Thyroid gland (tissue), 4 donors: ENCODE data around the gene PASK. TPM values are rescaled to one million over a fixed set of nuclear protein-coding genes. Genes with fewer than 3 reads are reported as not detected.

ENCODE experiments used
- DNase-seq, 2 donors: peaks; one replicate each; pipeline ENCODE4 v3.0.0-alpha.2; 2019
- H3K27ac ChIP-seq, 3 donors: fragments of 200-600 bp; sonication (generic); 1 replicate in 2 of 3; 2 replicates in 1 of 3; pipeline ENCODE4 v1.5.1; 2016 to 2019; ENCODE audit warnings: mild to moderate bottlenecking in 1 of 3, moderate library complexity in 1 of 3
- H3K27me3 ChIP-seq: fragments of 200-600 bp; sonication (generic); one replicate; pipeline ENCODE4 v1.5.1; 2019
- H3K36me3 ChIP-seq, 2 donors: fragments of 200-600 bp; sonication (generic); one replicate each; pipeline ENCODE4 v1.5.1; 2016 to 2019
- H3K4me1 ChIP-seq, 2 donors: fragments of 200-600 bp; sonication (generic); one replicate each; pipeline ENCODE4 v1.5.1; 2017 to 2019
- H3K4me3 ChIP-seq, 3 donors: fragments of 200-600 bp; sonication (generic); replicated peaks in 1 of 3; 1 replicate in 2 of 3; 2 replicates in 1 of 3; pipeline ENCODE4 v1.5.1; 2016; ENCODE audit warnings: mild to moderate bottlenecking in 1 of 3
- H3K9me3 ChIP-seq: fragments of 200-600 bp; sonication (generic); one replicate; pipeline ENCODE4 v1.5.1; 2017
- CTCF ChIP-seq, 6 experiments: fragments of 200-600 bp in 3 of 6; fragments of 450-650 bp in 3 of 6; sonication (generic) in 3 of 6; IDR thresholded peaks; one replicate each; pipeline ENCODE4 v1.5.1; 2016 to 2019; ENCODE audit warnings: antibody characterized with exemption in 6 of 6, mild to moderate bottlenecking in 2 of 6, inconsistent platforms in 1 of 6, moderate library complexity in 1 of 6
- POLR2A ChIP-seq, 2 donors: fragments of 450-650 bp; IDR thresholded peaks; one replicate each; pipeline ENCODE4 v1.6.1; 2017; ENCODE audit warnings: antibody characterized with exemption in 2 of 2, mild to moderate bottlenecking in 2 of 2, moderate library complexity in 1 of 2
- WGBS, 2 donors: methylation state at CpG; one replicate each; pipeline ENCODE4 v1.1.5; 2017; 5-methylcytosine and 5-hydroxymethylcytosine counted together
- intact Hi-C: fragments of 100-400 bp; cut with DNase I; formaldehyde crosslinking; loops from one replicate; pipeline ENCODE4 v1.15.1; 2023
- total RNA-seq, 4 donors: library from RNA; depleted of rRNA; stranded (reverse); fragments of >200 nt; gene quantifications; one replicate each; pipeline ENCODE4 v1.2.3, GENCODE V29; 2016

The PASK gene
- total RNA-seq, 4 donors from 2014 or later, result 7.0 to 29.4 (median 20.8) TPM

- Histone ChIP-seq H3K36me3 (peaks cover 20 to 31% of the 10 kb centered on the region in 2 donors), H3K27ac (peak overlapping the region; percentile 83 to 92 (median 85)), H3K9me3 (no peaks in the 10 kb centered on the region), H3K4me1 (peaks cover 34 to 50% of the 10 kb centered on the region in 2 donors), H3K4me3 (peak overlapping the region in 1 of 3 donors; percentile 23), H3K27me3 (no peaks in the 10 kb centered on the region)
- no peak for TF ChIP-seq CTCF (IDR thresholded peaks at IDR 0.05)
- TF ChIP-seq POLR2A (IDR thresholded peaks at IDR 0.05), result peak in 1 of 2 donors; percentile 90
- intact Hi-C loops, result no loop called here
- whole genome bisulfite sequencing, 2 donors, result 48 to 59% methylated on average over 19 to 28 of the region's 32 CpGs
- peak; percentile 83 to 86 for DNase-seq
Observed at GRCh38 chr2:241064008-241064801, 85.1 kb downstream of the PASK start.

GRCh38 chr2:241063587-241063986 is 85.7 kb downstream of the PASK start:
- Histone ChIP-seq H3K27ac (peak overlapping the region; percentile 83 to 92 (median 85)), H3K36me3 (peaks cover 14 to 25% of the 10 kb centered on the region in 2 donors), H3K4me1 (peaks cover 34 to 50% of the 10 kb centered on the region in 2 donors), H3K27me3 (no peaks in the 10 kb centered on the region), H3K9me3 (no peaks in the 10 kb centered on the region), H3K4me3 (peak overlapping the region in 1 of 3 donors; percentile 23)
- TF ChIP-seq POLR2A (IDR thresholded peaks at IDR 0.05) (no peak), CTCF (IDR thresholded peaks at IDR 0.05) (peak in 2 of 6 experiments; percentile 27 to 38)
- intact Hi-C loops, result no loop called here
- 24 to 45% methylated on average over 4 to 8 of the region's 8 CpGs for WGBS, 2 donors
- peak; percentile 48 to 57 for DNase-seq

GRCh38 chr2:241063093-241063551 is 86.2 kb downstream of the PASK start:
- peaks cover 9 to 20% of the 10 kb centered on the region in 2 donors for H3K36me3 ChIP-seq
- intact Hi-C loops, result no loop called here
- peak overlapping the region; percentile 83 to 92 (median 85) for H3K27ac ChIP-seq
- 8 to 27% methylated on average over 8 to 12 of the region's 13 CpGs for whole genome bisulfite sequencing, 2 donors
- no peaks in the 10 kb centered on the region for H3K9me3 ChIP-seq
- peak; percentile 63 to 75 for DNase-seq
- TF ChIP-seq POLR2A (IDR thresholded peaks at IDR 0.05) (no peak), CTCF (IDR thresholded peaks at IDR 0.05) (no peak)
- no peaks in the 10 kb centered on the region for H3K27me3 ChIP-seq
- H3K4me1 ChIP-seq, result peaks cover 34 to 50% of the 10 kb centered on the region in 2 donors
- no peak overlapping the region for H3K4me3 ChIP-seq

- intact Hi-C loops, result no loop called here
- 73 to 80% methylated on average over 10 of the region's 15 CpGs for WGBS, 2 donors
- no peak for DNase-seq
Observed at GRCh38 chr2:241062389-241063092, 86.7 kb downstream of the PASK start.

More at GRCh38 chr2:241062389-241063092, 86.7 kb downstream of the PASK start:
- Histone ChIP-seq H3K4me1 (peaks cover 34 to 50% of the 10 kb centered on the region in 2 donors), H3K27me3 (no peaks in the 10 kb centered on the region), H3K36me3 (peaks cover 3 to 14% of the 10 kb centered on the region in 2 donors), H3K9me3 (no peaks in the 10 kb centered on the region), H3K4me3 (no peak overlapping the region), H3K27ac (peak overlapping the region; percentile 76 to 92 (median 85))
- no peak for TF ChIP-seq POLR2A (IDR thresholded peaks at IDR 0.05)
- TF ChIP-seq CTCF (IDR thresholded peaks at IDR 0.05), result no peak
